Measurements from ENCODE around the gene ANK3.

The ANK3 gene

DNA sequence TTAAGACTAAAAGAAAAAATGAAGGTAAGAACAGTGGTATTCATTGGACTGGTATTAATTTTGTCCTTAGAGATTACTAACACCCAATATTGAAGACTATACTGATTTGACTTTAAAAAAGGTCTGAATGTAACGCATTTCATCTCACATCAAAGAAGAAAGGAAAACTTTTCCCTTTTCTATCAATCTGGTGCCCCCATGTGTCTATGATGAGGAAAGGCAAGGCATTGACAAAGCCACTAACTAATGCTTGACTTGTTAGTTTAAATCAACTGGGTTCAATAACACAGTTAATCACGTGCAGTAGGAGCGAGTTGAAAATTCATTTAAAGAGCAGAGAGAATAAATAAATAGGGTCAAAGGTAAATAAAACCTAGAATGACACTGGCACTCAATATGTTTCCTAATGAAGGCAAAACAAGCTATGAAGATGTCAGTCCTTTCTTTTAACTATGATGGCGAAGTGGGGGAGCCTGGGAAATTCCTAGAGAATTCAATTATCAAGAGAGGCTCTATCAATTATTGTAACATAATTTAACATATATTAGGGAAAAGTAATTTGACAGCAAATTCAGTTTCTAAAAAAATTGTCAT is 180.9 kb downstream of the ANK3 start:
- peak; percentile 39 for DNase-seq

- no peak for DNase-seq
Measured at GRCh38 chr10:60207894-60208293, 181.8 kb downstream of the ANK3 start.

- no peak for DNase-seq
Measured at GRCh38 chr10:60206735-60207134, 182.9 kb downstream of the ANK3 start.

- no peak for DNase-seq
Measured at GRCh38 chr10:60205741-60206140, 183.9 kb downstream of the ANK3 start.

DNA sequence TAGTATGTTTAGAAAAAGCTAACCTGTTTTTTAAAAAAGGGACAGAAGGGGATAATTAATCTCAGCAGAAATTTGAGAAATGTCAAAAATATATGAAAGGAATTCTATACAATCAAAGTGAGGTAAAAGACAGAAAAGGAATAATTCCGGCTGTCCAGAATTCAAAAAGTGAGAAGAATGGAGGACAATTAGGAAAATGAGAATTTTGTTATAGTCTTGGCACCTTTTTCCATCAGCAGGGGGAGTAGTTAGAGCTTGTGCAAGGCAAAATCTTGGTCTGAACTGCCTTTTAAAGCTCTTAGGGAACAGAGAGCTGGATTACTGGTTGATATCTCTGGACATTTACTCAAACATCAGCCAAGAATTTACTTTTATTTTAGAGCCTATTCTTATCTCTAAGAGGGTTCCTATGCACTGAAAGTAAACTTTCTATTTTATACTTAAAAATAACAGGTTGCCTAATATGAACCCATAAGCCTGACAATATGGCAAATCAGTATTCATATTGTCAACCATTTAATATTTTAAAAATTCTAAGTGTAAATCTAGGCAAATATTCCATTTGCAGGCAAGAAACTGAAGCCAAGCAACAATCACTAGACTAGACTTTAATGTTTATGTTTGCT is 185.6 kb downstream of the ANK3 start:
- DNase-seq: no peak

DNA sequence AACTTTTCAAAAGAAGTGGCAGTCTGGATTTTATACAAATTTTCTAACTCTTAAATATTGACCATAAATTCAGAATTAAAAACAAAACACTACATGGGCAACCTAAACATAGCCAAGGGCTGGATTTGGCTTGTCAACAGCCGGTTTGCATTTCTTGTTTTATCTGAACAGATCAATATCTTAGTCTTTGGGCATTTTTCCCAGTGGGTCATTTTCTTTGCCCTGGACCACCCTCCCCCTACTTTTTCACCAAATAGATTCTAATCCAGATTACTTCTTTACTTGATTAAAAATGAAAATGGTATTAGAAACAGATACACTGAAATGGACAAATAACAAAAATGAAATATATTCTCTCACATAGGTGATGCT is 189.0 kb downstream of the ANK3 start:
- no peak for DNase-seq

DNA sequence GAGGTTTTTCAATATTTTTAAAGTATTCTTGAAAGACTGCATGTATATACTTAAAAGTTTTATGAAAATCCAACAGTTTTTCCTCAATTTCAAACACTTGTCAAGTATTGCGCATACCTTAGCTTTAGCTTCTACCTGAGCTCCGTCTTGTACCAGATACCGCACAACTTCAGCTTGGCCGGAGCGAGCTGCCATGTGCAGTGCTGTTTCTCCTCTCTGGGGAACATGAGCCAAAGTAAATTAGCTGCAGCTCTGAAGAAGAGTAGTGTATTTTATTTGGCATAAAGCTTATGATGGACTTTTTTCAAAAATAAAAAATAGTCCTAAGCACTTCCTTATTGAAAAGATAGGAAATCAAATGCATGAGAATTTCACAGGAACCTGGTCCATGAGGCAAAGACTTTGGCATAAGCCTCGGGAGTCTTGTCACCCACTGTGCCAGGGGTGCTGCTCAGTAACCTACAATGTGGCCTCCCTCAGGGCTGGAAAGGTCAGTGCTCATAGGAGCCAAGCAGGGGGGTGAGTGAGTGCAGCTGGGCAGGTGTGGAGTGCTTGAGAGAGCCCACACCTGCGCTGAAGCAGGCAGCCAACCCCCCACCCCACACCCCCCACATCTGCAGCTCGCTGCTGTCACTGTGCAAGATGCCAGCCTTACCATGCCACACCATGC is 189.5 kb downstream of the ANK3 start:
- no peak for DNase-seq

DNA sequence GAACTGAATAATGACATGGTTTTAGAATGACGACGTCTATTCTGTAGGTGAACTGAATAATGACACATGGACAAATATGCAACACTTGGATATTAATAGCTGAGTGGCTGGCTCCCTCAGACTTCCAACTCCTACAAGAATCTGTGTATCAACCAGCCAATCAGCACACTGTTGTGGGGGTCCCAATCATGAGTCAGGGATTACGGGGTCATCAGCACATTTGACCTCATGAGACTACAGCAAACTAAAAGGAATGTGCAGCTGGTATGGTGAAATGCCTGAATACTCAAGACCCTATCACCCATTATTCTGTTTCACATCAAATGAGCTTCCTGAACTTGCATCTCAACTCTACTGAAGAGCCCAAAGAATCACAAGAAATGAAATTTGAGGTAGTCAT is 192.5 kb downstream of the ANK3 start:
- DNase-seq: no peak

GRCh38 chr10:60194421-60194820 is 195.3 kb downstream of the ANK3 start:
- no peak for DNase-seq

GRCh38 chr10:60192946-60193345 is 196.7 kb downstream of the ANK3 start:
- no peak for DNase-seq

DNA sequence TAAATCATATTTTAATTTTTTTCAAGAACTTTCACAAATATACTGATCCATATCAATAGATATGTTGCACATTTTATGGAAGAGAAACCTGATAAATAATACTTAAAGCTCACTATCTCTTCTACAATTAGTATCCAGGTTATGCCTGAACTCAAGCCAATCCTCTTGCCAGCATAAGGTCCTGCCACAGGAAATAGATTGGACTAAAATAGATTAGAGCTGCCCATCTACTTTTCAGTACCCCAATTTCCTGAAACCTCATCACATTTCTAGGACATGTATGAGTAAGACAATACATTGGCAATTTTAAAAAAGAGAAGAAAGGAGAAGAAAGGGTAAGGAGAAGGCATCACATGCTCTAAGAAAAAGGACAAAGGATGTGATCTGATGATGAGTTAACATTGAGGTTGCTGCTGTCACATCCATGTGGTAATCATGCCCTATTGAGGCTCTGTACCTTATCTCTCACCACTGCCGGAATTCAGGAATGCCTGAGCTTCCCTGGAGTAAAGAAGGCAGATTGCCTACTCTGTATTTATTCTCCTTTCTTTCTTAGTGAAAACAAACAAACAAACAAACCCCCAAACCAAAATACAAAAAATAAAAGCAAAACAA is 199.7 kb downstream of the ANK3 start:
- DNase-seq: no peak

DNA sequence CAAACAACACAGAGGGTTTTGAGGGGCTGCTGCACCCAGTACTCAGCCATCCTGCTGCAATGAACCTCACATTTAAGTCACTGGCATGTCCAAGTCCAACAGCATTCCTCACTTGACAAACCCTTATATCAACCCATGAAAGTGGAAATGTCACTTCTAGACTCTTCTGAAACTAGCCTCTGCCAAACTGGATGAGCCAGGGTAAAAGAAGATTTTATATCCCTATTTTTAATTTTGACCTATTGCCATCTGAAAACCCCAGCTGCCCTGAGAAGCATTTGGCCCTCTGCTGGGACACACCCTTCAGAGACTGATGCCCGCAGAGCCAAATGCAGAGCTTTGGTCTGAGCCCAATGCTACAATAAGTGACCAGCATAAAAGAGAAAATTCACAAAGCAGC is 201.1 kb downstream of the ANK3 start:
- no peak for DNase-seq

DNA sequence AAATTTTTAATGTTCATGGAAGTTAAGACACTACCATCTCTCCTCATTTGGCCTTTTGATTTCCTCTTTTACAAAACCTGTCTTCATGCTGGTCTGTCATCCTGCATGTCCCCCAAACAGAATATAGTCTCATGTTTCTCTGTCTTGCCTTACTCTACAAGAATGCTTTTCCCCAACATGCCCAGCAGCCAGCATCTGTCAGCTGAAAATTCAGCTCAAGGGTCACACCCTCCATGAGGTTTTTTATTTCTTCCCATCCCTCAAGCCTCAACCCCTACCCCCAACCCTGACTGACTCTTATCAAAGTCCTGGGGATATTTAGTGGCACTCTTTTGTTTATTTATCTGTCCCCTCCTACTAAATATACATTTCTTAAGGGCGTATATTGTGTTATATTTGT is 202.0 kb downstream of the ANK3 start:
- no peak for DNase-seq

- DNase-seq: no peak
Measured at GRCh38 chr10:60186315-60187071, 203.2 kb downstream of the ANK3 start.

- no peak for DNase-seq
Measured at GRCh38 chr10:60185421-60185820, 204.3 kb downstream of the ANK3 start.

DNA sequence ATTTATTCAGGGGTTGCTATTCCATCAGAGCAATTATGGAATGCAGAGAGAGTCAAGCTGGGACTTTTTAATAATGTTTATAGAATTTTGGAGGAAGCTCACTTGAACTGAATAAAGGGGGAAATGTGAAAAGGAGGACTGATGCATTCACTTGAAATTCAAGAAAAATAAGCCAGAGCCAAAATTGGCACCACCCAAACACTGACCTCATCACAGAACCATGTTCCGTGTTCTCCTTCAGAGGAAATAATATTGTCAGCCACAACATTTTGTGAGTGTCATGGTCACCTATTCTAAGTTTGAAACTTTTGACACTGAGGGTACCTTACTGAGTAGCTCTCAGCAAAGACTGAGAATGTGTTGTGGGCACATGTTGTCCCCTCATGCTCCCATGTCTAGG is 207.0 kb downstream of the ANK3 start:
- DNase-seq: no peak

- no peak for DNase-seq
Measured at GRCh38 chr10:60176925-60177324, 212.8 kb downstream of the ANK3 start.

DNA sequence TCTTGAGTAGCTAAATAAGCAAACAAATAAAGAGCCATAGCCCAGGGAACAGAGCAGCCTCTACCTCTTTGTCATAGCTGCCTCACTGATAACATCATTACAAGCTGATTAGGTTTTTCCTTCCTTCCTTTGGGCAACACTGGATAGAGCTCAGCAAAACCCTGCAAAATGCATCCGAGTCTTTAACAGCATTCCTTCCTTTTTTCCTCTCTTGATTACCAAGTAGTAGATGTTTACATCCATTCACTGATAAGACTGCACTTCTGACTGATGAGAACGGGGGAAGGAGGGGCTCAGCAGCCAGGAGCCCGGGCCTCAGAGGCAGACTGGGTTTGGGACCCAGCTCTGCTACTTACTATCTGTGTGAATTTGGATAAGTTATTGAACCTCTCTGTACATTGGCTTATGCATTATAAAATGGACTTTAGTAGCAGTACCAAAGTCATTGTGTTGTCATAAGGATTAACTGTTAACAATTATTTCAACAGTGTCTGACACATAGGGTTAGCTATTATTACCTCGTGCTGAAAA is 214.2 kb downstream of the ANK3 start:
- no peak for DNase-seq

- no peak for DNase-seq
Measured at GRCh38 chr10:60172363-60172990, 217.2 kb downstream of the ANK3 start.

DNA sequence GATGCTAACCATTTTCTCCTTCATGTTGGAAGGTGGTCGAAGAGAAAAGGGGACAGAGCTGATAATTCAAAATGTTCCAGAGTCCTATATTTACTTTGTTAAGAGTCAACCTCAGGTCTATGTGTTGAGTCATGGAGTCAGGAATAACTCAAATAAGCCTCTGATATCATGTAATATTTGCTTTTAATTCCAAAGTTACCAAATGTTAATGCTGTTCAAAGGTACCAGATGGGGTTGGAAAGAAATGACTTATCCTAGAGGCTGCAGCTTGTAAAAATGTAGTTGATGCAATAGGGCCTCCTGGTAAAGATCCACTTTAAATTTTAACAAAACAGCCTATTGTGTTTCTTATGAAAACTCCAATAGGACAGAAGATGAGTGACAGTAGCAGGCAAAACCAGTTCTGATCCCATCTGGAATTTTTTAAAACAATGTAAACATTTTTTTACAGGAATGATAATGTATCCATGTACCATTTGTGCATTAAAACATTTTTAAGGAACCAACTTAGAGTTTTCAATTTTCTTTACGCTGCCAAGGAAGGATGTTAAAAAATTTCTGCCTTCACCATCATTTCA is 218.2 kb downstream of the ANK3 start:
- DNase-seq: no peak

DNA sequence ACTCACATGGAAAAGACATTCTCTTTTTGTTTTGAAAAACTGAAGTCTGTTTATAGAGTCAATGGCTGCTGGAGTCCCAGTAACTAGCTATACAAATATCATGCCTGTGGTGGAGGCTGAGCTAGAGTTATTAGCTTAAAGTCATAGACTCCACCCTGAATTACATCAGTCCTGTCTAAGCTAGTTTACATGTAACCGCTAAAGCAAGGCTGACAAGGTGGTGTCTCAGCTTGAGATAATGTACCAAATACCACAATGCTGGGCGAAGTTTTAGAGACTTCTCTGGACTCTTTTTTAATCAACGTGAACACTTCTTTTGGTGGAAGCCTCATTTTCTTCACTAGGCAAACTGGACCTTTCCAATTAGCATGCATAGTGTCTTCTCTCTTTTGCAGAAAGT is 219.4 kb downstream of the ANK3 start:
- DNase-seq: no peak

DNA sequence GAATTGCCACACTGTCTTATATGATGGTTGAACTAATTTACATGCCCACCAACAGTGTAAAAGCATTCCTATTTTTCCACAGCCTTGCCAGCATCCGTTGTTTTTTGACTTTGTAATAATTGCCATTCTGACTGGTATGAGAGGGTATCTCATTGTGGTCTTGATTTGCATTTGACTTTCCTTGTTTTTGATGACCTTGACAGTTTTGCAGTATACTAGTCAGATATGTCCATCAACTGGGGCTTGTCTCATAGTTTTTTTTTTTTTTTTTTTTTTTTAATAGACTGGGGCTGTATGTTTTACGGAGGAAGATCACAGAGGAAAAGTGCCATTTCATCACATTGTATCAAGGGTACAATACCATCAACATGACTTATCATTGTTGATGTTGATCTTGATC is 220.6 kb downstream of the ANK3 start:
- no peak for DNase-seq

All from NCI-H1436 (cell line).